H9 (cell line): ENCODE data around the gene C13orf46. TPM values are rescaled to one million over a fixed set of nuclear protein-coding genes. Genes with fewer than 3 reads are reported as not detected.

Experiments used
- DNase-seq: peaks from one replicate; pipeline ENCODE4 v3.0.0-alpha.2; 2017
- H2AFZ ChIP-seq: one replicate; pipeline ENCODE4 v1.6.1; 2013; ENCODE audit warnings: mild to moderate bottlenecking, low read length, control low read depth, moderate library complexity
- H2AK5ac ChIP-seq: 2 replicates; pipeline ENCODE4 v1.6.1; 2013; ENCODE audit warnings: low read length, control low read depth, mixed read lengths; ENCODE audit not compliant: insufficient read length
- H2BK120ac ChIP-seq: one replicate; pipeline ENCODE4 v1.6.1; 2013; ENCODE audit warnings: low read depth, mild to moderate bottlenecking, low read length, control low read depth, inconsistent platforms; ENCODE audit not compliant: poor library complexity, severe bottlenecking
- H2BK12ac ChIP-seq: 2 replicates; pipeline ENCODE4 v1.6.1; 2013; ENCODE audit warnings: low read length, control low read depth, mixed read lengths, low read depth; ENCODE audit not compliant: insufficient read length
- H2BK15ac ChIP-seq: 2 replicates; pipeline ENCODE4 v1.6.1; 2013; ENCODE audit warnings: low read depth, low read length, control low read depth
- H2BK20ac ChIP-seq: one replicate; pipeline ENCODE4 v1.6.1; 2013; ENCODE audit warnings: low read depth, mild to moderate bottlenecking, low read length, control low read depth, inconsistent platforms; ENCODE audit not compliant: poor library complexity, severe bottlenecking
- H2BK5ac ChIP-seq: 2 replicates; pipeline ENCODE4 v1.6.1; 2013; ENCODE audit warnings: low read length, control low read depth, mixed read lengths; ENCODE audit not compliant: insufficient read length
- H3K14ac ChIP-seq: 2 replicates; pipeline ENCODE4 v1.6.1; 2013; ENCODE audit warnings: low read length, control low read depth; ENCODE audit not compliant: insufficient read depth
- H3K18ac ChIP-seq: 2 replicates; pipeline ENCODE4 v1.6.1; 2013; ENCODE audit warnings: low read depth, mild to moderate bottlenecking, mixed read lengths, low read length, control low read depth; ENCODE audit not compliant: insufficient read length
- H3K23ac ChIP-seq: 2 replicates; pipeline ENCODE4 v1.6.1; 2013; ENCODE audit warnings: low read length, control low read depth, mixed read lengths, low read depth; ENCODE audit not compliant: insufficient read length
- H3K23me2 ChIP-seq: 2 replicates; pipeline ENCODE4 v1.6.1; 2013; ENCODE audit warnings: low read depth, mild to moderate bottlenecking, mixed read lengths, low read length, control low read depth; ENCODE audit not compliant: insufficient read length, poor library complexity, severe bottlenecking
- H3K27ac ChIP-seq: 2 replicates; pipeline ENCODE4 v1.5.1; 2013; ENCODE audit warnings: low read length, control low read depth, mixed read lengths, low read depth; ENCODE audit not compliant: insufficient read length
- H3K27me3 ChIP-seq: 2 replicates; pipeline ENCODE4 v1.6.1; 2013; ENCODE audit warnings: low read length, control low read depth, inconsistent platforms; ENCODE audit not compliant: insufficient read depth
- H3K4ac ChIP-seq: 2 replicates; pipeline ENCODE4 v1.6.1; 2013; ENCODE audit warnings: low read depth, mild to moderate bottlenecking, control low read depth, inconsistent platforms, low read length, moderate library complexity
- H3K4me1 ChIP-seq: 2 replicates; pipeline ENCODE4 v1.6.1; 2013; ENCODE audit warnings: low read length, control low read depth, inconsistent platforms; ENCODE audit not compliant: insufficient read depth
- H3K4me2 ChIP-seq: 2 replicates; pipeline ENCODE4 v1.6.1; 2013; ENCODE audit warnings: low read length, control low read depth, mixed read lengths; ENCODE audit not compliant: insufficient read length, insufficient read depth
- H3K56ac ChIP-seq: 2 replicates; pipeline ENCODE4 v1.6.1; 2013; ENCODE audit warnings: low read depth, mild to moderate bottlenecking, mixed read lengths, low read length, control low read depth; ENCODE audit not compliant: insufficient read length
- H3K79me1 ChIP-seq: 2 replicates; pipeline ENCODE4 v1.6.1; 2013; ENCODE audit warnings: low read depth, mild to moderate bottlenecking, moderate library complexity, low read length, control low read depth, inconsistent platforms; ENCODE audit not compliant: insufficient read depth, poor library complexity, severe bottlenecking
- H3K79me2 ChIP-seq: 2 replicates; pipeline ENCODE4 v1.6.1; 2013; ENCODE audit warnings: low read length, control low read depth, inconsistent platforms; ENCODE audit not compliant: insufficient read depth
- H3K9ac ChIP-seq: 2 replicates; pipeline ENCODE4 v1.6.1; 2013; ENCODE audit warnings: low read length, control low read depth, mixed read lengths; ENCODE audit not compliant: insufficient read length; ENCODE audit errors: extremely low read depth
- H3K9me3 ChIP-seq: one replicate; pipeline ENCODE4 v1.6.1; 2013; ENCODE audit warnings: low read depth, low read length, inconsistent platforms; ENCODE audit not compliant: control insufficient read depth
- H3T11ph ChIP-seq: one replicate; pipeline ENCODE4 v1.6.1; 2013; ENCODE audit warnings: mild to moderate bottlenecking, low read length, control low read depth, inconsistent platforms
- H4K20me1 ChIP-seq: one replicate; pipeline ENCODE4 v1.6.1; 2013; ENCODE audit not compliant: control insufficient read depth, insufficient read length, insufficient read depth
- H4K5ac ChIP-seq: 2 replicates; pipeline ENCODE4 v1.6.1; 2013; ENCODE audit warnings: low read depth, mild to moderate bottlenecking, mixed read lengths, low read length, control low read depth; ENCODE audit not compliant: insufficient read length
- H4K8ac ChIP-seq: replicated peaks from 2 replicates; pipeline ENCODE4 v1.6.1; 2013; ENCODE audit warnings: low read length, control low read depth, mixed read lengths, low read depth; ENCODE audit not compliant: insufficient read length
- H4K91ac ChIP-seq: 2 replicates; pipeline ENCODE4 v1.6.1; 2013; ENCODE audit warnings: low read depth, mild to moderate bottlenecking, moderate library complexity, mixed read lengths, low read length, control low read depth; ENCODE audit not compliant: insufficient read length
- H3K27ac Mint-ChIP-seq, 3 experiments: 2 replicates in 2 of 3; 3 replicates in 1 of 3; pipeline ENCODE4 v1.8.0; 2020 to 2021; ENCODE audit warnings: mixed read lengths in 3 of 3, mild to moderate bottlenecking in 1 of 3, moderate library complexity in 1 of 3
- H3K27me3 Mint-ChIP-seq: 2 replicates; pipeline ENCODE4 v1.8.0; 2021; ENCODE audit warnings: low read depth, mild to moderate bottlenecking, moderate library complexity, mixed read lengths
- H3K36me3 Mint-ChIP-seq, 3 experiments: 2 replicates in 2 of 3; 3 replicates in 1 of 3; pipeline ENCODE4 v1.8.0; 2020 to 2021; ENCODE audit warnings: low read depth in 3 of 3, mixed read lengths in 3 of 3; ENCODE audit not compliant: insufficient read depth in 1 of 3
- H3K4me1 Mint-ChIP-seq, 2 experiments: 2 replicates each; pipeline ENCODE4 v1.8.0; 2020; ENCODE audit warnings: mixed read lengths in 2 of 2
- H3K4me3 Mint-ChIP-seq, 2 experiments: 2 replicates in 1 of 2; 3 replicates in 1 of 2; pipeline ENCODE4 v1.8.0; 2020 to 2021; ENCODE audit warnings: mild to moderate bottlenecking in 2 of 2, mixed read lengths in 2 of 2, moderate library complexity in 1 of 2
- H3K9me3 Mint-ChIP-seq, 2 experiments: 2 replicates in 1 of 2; 3 replicates in 1 of 2; pipeline ENCODE4 v1.8.0; 2020; ENCODE audit warnings: mild to moderate bottlenecking in 2 of 2, mixed read lengths in 2 of 2, moderate library complexity in 1 of 2
- WGBS: extraction: QIAGEN DNeasy Blood & Tissue Kit; methylation state at CpG from one replicate; pipeline ENCODE4 v1.1.7; 2013; ENCODE audit warnings: missing lambda C conversion rate, low lambda C conversion rate, mixed read lengths; ENCODE audit not compliant: insufficient read length; ENCODE audit errors: extremely low coverage; 5-methylcytosine and 5-hydroxymethylcytosine counted together
- total RNA-seq: library from RNA; stranded (reverse); gene quantifications from 2 replicates; pipeline ENCODE4 v1.2.1, GENCODE V29; 2021
- TF ChIP-seq, protein P1 (sequence below): fragments of 200-600 bp; sonication (generic); conservative IDR thresholded peaks from 3 replicates; pipeline ENCODE4 v1.8.0; 2021; ENCODE audit warnings: antibody characterized with exemption, mild to moderate bottlenecking

The C13orf46 gene
- total RNA-seq, 1 experiment from 2014 or later, result 0.55 TPM

GRCh38 chr13:113962975-113963374 is 10.9 kb downstream of the C13orf46 start:
- Histone ChIP-seq H3K9me3 (peaks cover 26% of the 10 kb centered on the region), H4K8ac (no peak overlapping the region), H3T11ph (no peak overlapping the region), H3K27me3 (no peaks in the 10 kb centered on the region), H3K4me2 (no peak overlapping the region), H4K5ac (no peak overlapping the region), H2AK5ac (no peak overlapping the region), H4K20me1 (no peaks in the 10 kb centered on the region), H2BK120ac (no peak overlapping the region), H3K18ac (no peak overlapping the region), H3K9ac (no peak overlapping the region), H3K23ac (no peak overlapping the region), H2BK20ac (no peak overlapping the region), H3K56ac (no peak overlapping the region), H3K79me2 (no peaks in the 10 kb centered on the region), H3K4ac (no peak overlapping the region), H3K27ac (no peak overlapping the region), H4K91ac (no peak overlapping the region), H3K14ac (no peak overlapping the region; the same call in 1 of the 2 replicates), H2AFZ (no peak overlapping the region), H2BK5ac (no peak overlapping the region), H2BK15ac (no peak overlapping the region), H3K23me2 (no peaks in the 10 kb centered on the region), H3K79me1 (no peaks in the 10 kb centered on the region), H3K4me1 (no peaks in the 10 kb centered on the region), H2BK12ac (no peak overlapping the region)
- Mint-ChIP-seq H3K4me3 (no peak overlapping the region), H3K9me3 (peaks cover 36 to 45% of the 10 kb centered on the region in 2 experiments), H3K27ac (no peak overlapping the region), H3K27me3 (peaks cover 20% of the 10 kb centered on the region), H3K4me1 (no peaks in the 10 kb centered on the region), H3K36me3 (peaks cover 14 to 25% (median 21%) of the 10 kb centered on the region in 3 experiments)
- TF ChIP-seq, protein P1, sequence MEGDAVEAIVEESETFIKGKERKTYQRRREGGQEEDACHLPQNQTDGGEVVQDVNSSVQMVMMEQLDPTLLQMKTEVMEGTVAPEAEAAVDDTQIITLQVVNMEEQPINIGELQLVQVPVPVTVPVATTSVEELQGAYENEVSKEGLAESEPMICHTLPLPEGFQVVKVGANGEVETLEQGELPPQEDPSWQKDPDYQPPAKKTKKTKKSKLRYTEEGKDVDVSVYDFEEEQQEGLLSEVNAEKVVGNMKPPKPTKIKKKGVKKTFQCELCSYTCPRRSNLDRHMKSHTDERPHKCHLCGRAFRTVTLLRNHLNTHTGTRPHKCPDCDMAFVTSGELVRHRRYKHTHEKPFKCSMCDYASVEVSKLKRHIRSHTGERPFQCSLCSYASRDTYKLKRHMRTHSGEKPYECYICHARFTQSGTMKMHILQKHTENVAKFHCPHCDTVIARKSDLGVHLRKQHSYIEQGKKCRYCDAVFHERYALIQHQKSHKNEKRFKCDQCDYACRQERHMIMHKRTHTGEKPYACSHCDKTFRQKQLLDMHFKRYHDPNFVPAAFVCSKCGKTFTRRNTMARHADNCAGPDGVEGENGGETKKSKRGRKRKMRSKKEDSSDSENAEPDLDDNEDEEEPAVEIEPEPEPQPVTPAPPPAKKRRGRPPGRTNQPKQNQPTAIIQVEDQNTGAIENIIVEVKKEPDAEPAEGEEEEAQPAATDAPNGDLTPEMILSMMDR, result no peak
- no CpG with 5 or more reads among the region's 17 CpGs for WGBS
- no peak for DNase-seq
